ENCODE measurements around the gene TMEM132E. TPM values are rescaled to one million over a fixed set of nuclear protein-coding genes. Genes with fewer than 3 reads are reported as not detected.

Gene TMEM132E
- total RNA-seq, 1 experiment from 2014 or later = not detected

DNA sequence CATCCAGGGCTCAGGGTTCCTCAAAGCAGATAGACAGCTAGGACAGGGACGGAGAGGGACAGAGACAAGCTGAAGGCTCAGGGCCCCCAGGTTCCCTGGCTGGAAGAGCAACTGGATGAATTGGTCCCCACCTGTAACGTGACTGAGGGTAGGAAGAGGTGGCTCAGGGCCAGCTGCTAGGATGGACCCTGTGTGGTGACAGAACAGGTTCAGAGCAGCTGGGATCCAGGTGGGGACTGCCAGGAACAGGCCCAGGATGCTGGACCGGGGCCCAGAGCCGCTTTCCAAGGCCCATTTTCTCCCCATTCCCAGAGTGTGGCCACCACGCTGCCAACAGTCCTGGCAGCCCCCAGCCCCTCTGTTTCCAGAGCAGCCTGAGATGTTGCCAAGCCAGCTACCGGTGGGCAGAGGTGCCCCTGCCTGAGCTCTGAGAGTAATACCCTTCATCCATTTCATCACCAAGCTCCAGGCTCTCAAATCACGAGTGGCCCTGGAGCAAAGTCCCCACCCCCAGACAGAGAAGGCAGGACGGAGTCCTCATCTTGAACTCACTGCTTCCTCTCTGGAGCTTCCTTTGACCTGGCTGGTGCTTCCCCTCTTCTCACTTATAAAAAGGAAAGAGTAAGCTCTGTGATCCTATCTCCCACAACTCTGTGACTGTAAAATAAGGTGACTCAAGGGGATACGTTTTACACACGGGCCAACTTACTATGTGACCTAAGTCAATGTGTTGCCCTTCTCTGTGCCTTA, 79.6 kb downstream of the TMEM132E start:
- no peak overlapping the region for H3K4me3 ChIP-seq
- no peaks in the 10 kb centered on the region for H3K36me3 ChIP-seq
- no peaks in the 10 kb centered on the region for H3K27me3 ChIP-seq
- H3K9me3 ChIP-seq = no peaks in the 10 kb centered on the region
- no peak for DNase-seq

DNA sequence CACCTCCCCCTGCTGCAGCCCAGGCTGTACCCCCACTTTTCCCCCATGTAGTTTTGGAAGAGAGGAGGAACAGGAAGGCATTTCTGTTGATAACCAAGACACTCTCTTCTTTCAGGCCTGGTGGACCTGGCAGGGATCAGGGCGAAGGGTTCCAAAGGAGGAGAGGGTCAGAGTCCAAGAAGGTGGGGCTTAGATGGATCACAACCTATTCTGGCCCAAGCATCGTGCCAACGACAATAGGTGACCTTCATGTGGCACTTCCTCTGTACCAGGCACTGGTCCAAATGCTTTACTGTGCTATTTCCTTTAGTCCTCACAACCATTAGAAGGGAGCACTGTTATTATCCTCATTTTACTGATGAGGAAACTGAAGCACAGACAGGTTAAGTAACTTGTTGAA, 84.3 kb downstream of the TMEM132E start:
- Histone ChIP-seq H3K9me3 (no peaks in the 10 kb centered on the region), H3K4me3 (no peak overlapping the region), H3K36me3 (no peaks in the 10 kb centered on the region), H3K27me3 (no peaks in the 10 kb centered on the region)
- no peak for DNase-seq

DNA sequence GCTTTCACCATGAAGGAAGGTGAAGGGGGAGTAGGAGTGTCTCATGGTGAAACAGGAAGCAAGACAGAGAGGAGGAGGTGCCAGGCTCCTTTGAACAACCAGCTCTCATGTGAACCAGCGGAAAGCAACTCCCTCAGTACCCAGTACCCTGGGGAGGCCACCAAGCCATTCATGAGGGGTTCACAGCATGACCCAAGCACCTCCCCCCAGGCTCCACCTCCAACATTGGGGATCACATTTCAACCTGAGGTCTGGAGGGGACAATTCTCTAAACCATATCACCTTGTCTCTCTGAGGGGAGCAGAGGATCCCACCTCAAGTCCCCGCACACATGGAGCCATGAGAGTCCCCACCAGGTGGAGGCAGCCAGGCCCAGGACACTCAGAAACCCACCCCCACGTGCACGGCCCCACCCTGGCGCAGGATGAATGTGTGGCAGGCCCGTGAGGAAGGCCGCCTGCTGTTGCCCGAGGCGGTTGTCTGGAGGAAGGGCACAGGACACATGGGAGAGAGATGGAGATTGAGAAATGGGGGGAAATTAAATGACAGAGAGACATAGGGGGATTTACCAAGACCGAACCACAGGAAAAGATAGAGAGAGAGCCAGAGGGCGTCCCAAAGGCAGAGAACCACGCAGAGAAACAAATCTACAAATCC, 85.9 kb downstream of the TMEM132E start:
- DNase-seq = no peak

DNA sequence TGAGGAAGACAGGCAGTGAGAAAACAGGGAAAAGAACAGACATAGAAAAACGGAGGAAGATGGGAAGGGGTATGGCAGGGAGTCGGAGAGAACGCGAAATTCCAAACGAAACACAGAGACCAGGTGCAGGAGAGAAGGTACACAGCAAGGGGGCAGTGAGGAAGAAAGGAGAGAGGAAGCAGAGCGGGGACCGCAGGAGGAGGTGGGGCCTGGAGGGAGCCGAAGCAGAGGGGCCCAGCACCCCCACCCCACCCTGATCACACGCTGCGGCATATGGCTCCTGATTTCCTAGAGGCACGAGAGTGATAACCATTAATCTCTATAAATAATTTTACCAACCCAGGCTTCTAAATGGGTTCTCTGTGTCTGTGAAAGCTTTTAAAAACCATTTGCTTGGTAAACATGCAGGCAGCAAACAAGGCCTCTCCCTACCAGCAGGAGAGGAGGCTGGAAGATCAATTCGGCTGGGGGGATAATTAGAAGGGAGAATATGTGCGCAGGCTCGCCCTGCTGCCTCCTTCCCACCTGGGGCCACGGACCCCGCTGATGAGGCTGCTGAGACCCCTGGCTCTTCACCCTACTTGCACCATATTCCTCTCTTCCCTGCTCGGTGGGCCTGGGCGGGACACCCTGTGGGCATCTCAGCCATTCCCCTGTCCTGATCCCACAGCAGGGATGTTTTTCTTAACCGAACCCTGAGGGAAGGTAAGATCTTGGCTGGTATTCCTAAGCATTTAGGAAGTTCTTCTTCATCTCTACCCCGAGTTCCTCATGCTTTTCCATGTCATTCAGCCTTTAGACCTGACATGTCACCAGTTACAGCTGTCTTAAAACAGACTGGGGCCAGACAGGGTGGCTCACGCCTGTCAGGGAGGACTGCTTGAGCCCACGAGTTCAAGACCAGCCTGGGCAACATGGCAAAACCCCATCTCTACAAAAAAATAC, 86.7 kb downstream of the TMEM132E start:
- no peak overlapping the region for H3K4me3 ChIP-seq
- no peaks in the 10 kb centered on the region for H3K9me3 ChIP-seq
- DNase-seq = no peak
- H3K36me3 ChIP-seq = no peaks in the 10 kb centered on the region
- H3K27me3 ChIP-seq = no peaks in the 10 kb centered on the region

More for the DNA sequence above, 85.9 kb downstream of the TMEM132E start:
- Histone ChIP-seq H3K9me3 (no peaks in the 10 kb centered on the region), H3K36me3 (no peaks in the 10 kb centered on the region), H3K27me3 (no peaks in the 10 kb centered on the region), H3K4me3 (no peak overlapping the region)

DNA sequence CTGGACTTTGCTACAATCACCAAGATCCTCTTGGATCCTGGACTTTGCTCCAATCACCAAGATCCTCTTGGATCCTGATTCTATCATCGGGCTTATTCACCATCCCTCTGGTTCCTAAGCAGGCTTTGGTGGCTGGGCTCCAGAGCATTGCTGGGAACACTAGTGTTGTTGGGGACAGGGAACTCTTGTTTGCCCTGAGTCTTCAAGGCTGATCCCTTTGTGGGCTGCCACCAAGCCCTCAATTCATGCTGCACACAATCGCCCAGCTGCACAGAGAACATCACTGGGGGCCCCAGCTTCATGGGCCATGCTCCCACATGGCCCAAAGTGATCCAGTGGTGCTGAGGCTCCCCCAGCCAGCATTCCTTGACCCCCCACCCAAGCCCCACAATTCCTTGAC, 88.3 kb downstream of the TMEM132E start:
- Histone ChIP-seq H3K27me3 (no peaks in the 10 kb centered on the region), H3K36me3 (no peaks in the 10 kb centered on the region), H3K9me3 (no peaks in the 10 kb centered on the region), H3K4me3 (no peak overlapping the region)
- DNase-seq = no peak

DNA sequence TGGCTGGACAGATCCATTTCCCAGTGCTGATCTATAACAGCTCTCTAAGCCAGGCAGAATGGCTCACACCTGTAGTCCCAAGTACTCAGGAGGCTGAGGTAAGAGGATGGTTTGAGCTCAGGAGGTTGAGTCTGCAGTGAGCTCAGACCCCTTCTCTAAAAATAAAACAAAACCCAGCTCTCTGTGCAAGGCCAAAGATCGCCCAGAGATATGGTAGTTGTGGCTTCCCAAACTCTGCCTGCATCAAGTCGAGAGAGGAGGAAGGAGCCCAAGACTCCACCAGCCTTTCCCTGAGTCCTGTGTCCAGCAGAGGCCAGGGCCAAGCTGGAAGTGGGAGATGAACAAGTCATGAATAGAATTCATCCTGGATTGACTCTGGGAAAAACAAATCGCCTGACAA, 88.8 kb downstream of the TMEM132E start:
- Histone ChIP-seq H3K36me3 (no peaks in the 10 kb centered on the region), H3K4me3 (no peak overlapping the region), H3K9me3 (no peaks in the 10 kb centered on the region), H3K27me3 (no peaks in the 10 kb centered on the region)
- no peak for DNase-seq

DNA sequence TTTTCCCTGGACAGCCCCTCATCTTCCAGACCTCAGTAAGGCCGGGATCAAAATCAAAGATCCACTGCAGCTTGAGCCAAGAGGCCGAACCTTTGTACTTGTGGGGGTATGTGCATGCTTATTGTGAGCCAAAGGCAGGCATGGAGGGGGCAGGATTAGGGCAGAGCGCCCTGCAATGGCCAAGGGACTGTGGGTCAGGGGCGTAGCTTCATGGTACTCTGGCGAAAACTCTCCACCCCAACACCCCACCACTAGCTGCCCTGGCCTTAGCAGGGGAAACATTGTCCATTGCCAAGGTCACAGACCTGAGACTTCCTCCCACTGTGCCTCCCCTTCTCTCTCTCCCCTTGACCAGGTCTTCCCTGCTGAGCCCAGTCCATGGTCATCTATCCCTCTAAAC, 90.1 kb downstream of the TMEM132E start:
- Histone ChIP-seq H3K9me3 (no peaks in the 10 kb centered on the region), H3K27me3 (no peaks in the 10 kb centered on the region), H3K4me3 (no peak overlapping the region), H3K36me3 (no peaks in the 10 kb centered on the region)
- no peak for DNase-seq

DNA sequence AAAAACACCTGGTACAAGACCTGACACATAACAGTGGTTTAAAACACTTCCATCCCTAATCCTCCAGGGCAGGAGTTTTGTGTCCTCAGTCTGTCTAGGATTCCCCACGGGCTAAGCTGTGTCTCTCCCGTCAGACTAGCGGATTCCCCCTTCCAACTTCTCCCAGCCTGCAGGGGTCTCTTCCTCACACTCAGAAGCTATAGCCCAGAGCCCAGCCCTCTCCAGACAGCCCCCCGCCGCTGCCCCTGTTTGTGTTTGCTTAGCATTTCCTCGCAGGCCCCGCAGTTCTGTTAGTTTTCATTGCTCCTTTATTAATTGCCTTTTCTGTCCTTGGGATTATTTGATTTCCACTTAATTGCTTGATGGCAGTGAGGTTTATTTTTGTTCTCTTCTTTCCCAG, 91.2 kb downstream of the TMEM132E start:
- Histone ChIP-seq H3K4me3 (no peak overlapping the region), H3K27me3 (no peaks in the 10 kb centered on the region), H3K9me3 (no peaks in the 10 kb centered on the region), H3K36me3 (no peaks in the 10 kb centered on the region)
- DNase-seq = no peak

DNA sequence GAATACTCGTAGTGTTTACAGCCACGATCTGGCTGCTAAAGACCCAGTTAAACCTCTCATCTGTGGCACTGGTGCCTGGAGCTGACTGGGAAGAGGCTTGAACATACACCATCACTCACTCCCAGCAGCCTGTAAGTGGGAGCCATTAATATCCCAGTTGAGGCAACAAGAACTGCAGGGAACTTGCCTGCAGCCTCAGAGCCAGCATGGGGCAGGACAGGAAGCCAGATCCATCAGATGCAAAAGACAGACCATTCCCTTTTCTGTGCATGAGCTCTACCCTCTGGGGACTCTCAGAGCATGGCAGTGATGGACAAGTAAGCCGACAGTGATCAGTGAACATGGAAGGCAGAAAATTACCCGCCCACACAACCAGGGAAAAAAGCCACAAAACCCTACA, 91.8 kb downstream of the TMEM132E start:
- Histone ChIP-seq H3K4me3 (no peak overlapping the region), H3K9me3 (no peaks in the 10 kb centered on the region), H3K27me3 (no peaks in the 10 kb centered on the region), H3K36me3 (no peaks in the 10 kb centered on the region)
- no peak for DNase-seq

DNA sequence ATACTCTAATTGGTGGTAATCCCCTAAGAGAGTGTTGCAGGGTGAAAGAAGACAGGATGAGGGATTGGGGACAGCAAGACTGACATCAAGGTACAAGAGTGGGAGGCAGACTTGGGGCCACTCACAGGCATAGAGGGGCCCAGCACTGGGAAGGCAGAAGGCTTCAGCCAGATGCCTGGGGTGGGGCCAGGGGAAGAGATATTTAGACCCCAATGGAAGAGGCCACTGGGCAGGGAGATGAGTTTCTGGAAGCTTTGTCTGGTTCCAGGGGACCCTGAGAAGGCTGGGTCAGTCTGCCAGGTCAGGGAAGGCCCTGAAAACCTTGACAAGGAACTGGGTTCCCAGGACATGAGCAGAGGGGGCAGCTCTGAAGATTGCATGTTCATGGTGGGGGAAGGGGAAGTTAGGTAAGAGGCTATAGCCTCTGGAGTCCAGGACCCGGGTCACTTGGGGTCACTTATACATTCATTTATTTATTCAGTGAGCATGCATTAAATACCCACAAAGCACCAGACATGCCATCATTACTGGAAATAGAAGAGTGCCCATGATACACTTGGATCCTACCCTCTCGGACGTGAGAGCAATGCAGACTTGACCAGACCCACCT, 92.9 kb downstream of the TMEM132E start:
- H3K9me3 ChIP-seq = no peaks in the 10 kb centered on the region
- H3K4me3 ChIP-seq = no peak overlapping the region
- no peaks in the 10 kb centered on the region for H3K36me3 ChIP-seq
- no peaks in the 10 kb centered on the region for H3K27me3 ChIP-seq
- no peak for DNase-seq

DNA sequence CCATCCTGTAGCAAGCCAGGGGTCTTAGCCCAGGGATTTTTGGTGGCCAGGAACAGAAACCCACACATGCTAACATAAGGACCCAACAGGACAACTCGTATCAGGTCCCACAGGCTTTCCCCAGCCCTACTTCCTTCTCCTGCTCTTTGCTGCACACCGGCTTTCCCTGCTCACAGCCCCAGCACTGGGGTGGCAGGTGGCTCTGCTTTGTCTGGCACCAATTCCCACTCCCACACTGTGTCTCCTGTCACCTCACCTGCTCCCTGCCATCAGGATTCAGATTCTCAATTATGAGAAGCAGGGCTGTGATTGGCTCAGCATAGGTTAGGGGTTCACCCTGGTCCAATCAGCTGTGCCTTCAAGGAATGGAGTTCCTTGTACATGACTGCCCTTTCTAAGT, 94.1 kb downstream of the TMEM132E start:
- DNase-seq = no peak
- no peaks in the 10 kb centered on the region for H3K9me3 ChIP-seq

DNA sequence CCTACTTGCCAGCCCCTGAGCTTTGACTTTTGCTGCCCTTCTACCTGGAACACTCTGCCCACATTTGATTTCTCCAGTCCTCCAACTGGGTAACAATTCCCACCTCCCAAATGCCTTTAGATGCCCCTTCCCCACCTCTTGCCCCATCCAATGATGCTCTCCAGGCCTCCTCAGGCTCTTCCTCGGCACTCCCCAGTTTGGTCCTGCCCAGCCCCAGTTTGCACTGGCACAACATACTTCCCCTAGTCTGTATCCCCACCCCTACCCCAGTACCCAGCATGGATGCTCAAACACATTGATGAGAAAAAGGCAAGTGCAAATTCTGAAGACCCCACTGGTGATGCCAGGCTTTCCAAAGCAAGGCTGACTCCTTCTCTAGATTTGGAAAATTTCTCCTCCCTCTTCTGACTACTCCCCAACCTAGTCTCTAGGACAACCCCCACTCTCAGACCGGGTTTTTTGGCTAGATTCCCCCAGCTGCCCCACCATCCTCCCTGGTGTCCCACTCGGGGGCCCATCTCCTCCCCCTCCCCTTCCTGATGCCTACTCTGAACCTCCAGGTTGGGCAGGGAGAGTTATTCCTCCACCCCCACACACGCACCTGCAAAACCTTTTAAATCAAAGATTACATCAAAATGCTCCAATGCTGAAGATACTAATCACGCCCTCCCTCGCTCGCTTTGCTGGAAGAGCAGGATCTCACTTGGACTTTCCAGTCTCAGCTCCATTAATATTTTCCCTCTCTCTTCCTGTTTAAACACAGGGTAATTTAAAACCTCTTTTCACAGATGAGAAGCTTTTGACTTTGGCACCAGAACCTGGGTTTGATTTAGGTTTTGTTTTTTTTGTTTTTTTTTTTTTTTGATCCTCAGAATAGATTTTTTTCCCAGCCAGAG, 94.9 kb downstream of the TMEM132E start:
- Histone ChIP-seq H3K27me3 (no peaks in the 10 kb centered on the region; the same call in 1 of the 2 replicates), H3K4me3 (no peak overlapping the region), H3K9me3 (no peaks in the 10 kb centered on the region), H3K36me3 (no peaks in the 10 kb centered on the region)
- no peak for DNase-seq

More for the DNA sequence above, 94.1 kb downstream of the TMEM132E start:
- H3K36me3 ChIP-seq = no peaks in the 10 kb centered on the region
- H3K27me3 ChIP-seq = no peaks in the 10 kb centered on the region
- no peak overlapping the region for H3K4me3 ChIP-seq

DNA sequence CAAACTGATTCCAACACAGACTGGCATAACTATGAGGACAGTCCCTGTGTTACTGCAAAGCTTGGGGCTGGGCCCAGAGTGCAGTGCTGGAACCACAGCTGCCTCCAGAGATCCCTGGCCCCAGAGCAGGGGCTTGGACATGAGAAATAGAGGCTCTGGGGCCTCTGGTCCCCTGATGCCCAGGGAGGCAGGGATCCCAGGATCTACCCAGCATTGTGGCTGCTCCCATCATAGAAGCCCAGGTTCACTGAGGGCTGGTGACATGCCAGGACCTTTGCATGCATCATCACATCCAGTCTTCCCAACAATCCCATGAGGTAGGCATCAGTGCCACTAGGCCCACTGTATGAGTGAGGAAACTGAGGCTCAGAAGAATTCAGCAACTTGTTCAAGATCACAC, 95.8 kb downstream of the TMEM132E start:
- DNase-seq = no peak
- no peaks in the 10 kb centered on the region for H3K9me3 ChIP-seq

DNA sequence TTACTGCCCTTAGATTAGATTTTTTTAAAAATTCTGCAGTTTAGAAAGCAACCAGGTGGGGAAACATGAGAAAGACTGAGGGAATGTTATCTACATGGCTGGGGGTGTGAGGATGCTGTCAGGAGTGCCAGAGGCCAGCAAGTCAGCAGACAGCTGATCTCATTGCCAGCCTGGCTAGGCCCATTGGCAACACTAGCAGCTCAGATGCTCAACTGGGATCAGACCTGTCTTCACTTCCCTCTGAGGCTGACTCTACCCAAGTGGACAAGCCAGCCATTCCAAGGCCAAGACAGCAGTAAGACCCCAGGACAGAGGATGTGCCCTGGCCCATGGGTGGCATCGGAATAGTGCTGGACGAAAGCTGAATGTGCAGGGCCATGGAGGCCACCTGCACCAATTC, 96.2 kb downstream of the TMEM132E start:
- no peak overlapping the region for H3K4me3 ChIP-seq

More for the DNA sequence above, 95.8 kb downstream of the TMEM132E start:
- H3K36me3 ChIP-seq = no peaks in the 10 kb centered on the region
- no peak overlapping the region for H3K4me3 ChIP-seq
- no peaks in the 10 kb centered on the region; the same call in 1 of the 2 replicates for H3K27me3 ChIP-seq

DNA sequence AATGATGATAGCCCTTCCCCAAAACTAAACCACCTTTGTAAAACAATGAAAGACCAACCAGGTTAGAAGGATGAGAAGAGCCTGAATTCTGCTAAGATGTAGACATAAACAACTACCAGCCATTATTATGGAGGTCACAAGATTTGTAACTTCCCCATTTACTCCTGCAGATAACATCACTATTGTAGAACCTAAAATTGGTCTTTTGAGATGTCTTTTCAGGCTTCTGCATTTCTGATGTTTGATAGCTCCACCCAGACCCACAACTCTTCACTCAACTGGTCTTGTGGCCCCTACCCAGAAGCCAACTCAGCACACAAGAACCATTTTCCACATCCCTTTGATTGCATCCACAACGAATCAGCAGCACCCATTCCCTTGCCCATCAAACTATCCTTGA, 100.8 kb downstream of the TMEM132E start:
- DNase-seq = no peak
- Histone ChIP-seq H3K9me3 (no peaks in the 10 kb centered on the region), H3K27me3 (no peaks in the 10 kb centered on the region; the same call in none of the 2 replicates), H3K36me3 (no peaks in the 10 kb centered on the region), H3K4me3 (no peak overlapping the region)

More for the DNA sequence above, 96.2 kb downstream of the TMEM132E start:
- H3K27me3 ChIP-seq = no peaks in the 10 kb centered on the region; the same call in 1 of the 2 replicates
- H3K9me3 ChIP-seq = no peaks in the 10 kb centered on the region
- H3K36me3 ChIP-seq = no peaks in the 10 kb centered on the region
- no peak for DNase-seq

DNA sequence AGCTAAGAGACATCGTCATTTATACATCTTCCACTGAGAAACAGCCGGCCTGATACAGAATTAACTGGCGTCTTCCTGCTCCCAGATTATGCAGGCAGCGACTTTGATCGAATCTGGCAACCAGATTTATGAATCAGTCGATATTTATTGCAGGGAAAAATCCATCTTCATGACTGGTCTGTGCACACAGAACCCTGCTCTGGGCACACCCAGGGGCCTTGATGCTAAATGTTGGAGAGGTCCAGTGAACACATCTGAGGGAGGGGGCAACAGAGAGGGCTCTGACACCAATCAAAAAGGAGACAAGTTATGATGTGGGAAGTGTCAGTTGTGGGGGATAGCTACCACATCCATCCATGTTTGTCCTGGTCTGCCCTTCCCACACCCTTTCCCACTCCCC, 102.9 kb downstream of the TMEM132E start:
- Histone ChIP-seq H3K36me3 (no peaks in the 10 kb centered on the region), H3K4me3 (no peak overlapping the region), H3K9me3 (no peaks in the 10 kb centered on the region), H3K27me3 (no peaks in the 10 kb centered on the region; the same call in none of the 2 replicates)
- no peak for DNase-seq
